Fibroblast of gingiva (primary cell): ENCODE data around the gene EXOC2.
"Not testable (repeated sequence)": the region's sequence is repeated elsewhere in the genome, so short reads cannot be mapped to it uniquely, and the experiment has no call there.

ENCODE experiments used
- DNase-seq: peaks from one replicate; pipeline ENCODE4 v3.0.0-alpha.2; 2011; ENCODE audit warnings: low read depth

EXOC2 gene

DNA sequence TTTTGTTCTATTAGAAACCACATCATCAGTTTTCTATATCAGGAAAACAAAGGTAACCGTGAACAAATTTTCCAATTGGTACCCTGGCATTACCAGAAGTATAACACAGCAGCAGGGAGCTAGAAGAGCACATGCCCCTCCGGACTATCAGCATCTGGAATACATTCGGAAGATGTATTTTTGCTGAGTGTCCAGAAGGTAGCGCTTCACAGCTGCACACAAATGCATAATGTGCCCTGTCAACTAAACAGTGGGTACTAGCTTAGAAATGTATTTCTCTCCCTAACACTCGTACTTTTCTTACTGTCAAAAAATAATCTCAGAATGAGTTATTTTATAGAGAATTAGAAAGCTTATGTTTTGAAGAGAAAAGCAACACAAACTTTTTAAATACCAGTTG lies 113.6 kb downstream of the EXOC2 start:
- peak; percentile 34 for DNase-seq

DNA sequence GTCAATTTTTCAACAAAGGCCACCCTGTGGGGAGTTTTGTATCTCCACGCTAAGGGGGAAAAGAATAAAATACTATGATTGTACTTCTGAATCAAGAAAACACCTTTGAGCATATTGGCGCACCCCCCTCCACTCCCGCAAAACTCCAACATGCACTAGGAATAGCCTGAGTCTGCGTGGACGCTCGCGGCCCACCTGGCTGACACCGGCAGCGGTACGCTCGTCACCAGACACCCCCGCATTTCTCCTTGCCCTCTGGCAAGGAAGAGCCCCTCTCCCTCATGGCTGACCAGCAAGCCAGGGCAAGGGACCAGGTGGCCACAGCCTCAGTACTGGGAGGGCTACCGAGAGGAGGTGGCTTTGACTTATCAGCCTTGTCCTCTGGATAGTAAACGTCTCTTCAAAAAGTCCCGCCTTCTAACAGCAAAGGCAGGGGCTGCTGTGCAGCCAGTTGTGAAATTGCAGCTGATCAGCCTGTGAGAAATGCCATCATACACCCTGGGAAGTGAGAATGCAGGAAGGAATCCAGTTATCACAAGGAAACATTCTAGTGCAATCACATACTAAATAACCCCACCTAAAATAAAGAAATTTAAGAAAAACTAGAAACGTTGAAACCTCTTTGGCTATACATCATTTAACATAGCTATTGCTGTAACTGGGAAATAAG lies 120.2 kb downstream of the EXOC2 start:
- DNase-seq, result no peak

DNA sequence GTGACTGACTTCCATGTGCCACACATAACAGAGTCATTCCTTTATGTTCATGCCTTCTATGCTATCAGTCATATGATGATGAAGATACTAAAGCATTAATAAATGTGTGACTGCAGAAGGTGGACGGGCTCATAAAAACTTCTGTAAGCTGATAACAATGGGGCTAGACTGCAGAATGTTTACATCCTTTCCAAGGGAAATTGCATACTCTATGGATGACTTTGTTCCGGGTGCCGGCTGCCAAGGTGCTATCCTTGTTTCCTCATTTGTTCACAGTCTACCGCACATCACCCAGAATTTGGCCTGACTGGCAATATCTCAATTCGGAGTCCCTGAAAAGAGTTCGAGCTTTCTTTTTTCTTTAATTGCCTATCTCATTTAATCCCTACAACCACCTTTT lies 121.0 kb downstream of the EXOC2 start:
- DNase-seq, result no peak

- DNase-seq, result no peak
Observed at GRCh38 chr6:570825-571224, 122.1 kb downstream of the EXOC2 start.

DNA sequence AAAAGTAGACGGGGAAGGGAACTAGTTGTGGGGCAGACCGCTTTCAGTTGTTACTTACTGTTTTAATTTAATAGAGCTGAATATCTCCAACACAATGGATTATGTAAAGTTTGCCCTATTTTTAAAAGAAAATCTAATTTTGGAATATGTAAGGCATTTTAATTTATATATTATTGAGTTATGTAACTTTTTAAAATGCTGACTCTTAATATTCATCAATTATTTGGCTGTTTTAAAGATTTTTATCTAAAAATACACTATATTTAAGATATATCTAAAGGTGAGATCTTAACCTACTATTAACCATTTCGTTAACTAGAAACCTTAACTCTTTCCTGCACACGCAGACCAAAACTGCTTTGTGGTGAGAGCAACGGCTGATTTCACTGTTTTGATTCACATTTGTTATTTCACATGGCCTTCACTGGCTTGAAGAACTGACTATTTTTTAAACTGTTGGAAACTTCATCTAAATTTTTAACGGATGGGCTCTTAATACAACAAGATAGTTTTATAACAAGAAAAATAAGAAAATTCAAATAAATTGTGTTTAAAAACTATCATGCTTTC lies 123.9 kb downstream of the EXOC2 start:
- DNase-seq, result no peak

DNA sequence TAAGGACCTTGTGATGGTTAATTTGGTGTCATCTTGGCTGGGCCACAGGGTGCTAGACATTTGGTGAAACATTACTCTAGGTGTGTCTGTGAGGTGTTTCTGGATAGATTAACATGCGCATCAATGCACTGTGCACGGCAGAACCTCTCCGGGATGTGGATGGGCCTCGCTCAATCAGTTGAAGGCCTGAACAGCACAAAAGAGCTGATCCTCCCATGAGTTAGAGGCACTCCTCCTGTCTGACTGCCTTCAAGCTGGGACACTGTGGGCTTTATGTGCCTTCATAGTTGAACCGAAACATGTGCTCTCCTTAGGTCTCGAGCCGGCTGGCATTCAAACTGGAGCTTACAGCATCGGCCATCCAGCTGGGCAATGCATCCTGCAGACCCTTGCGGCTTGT lies 124.9 kb downstream of the EXOC2 start:
- DNase-seq, result no peak

- no peak for DNase-seq
Observed at GRCh38 chr6:563863-564262, 129.1 kb downstream of the EXOC2 start.

DNA sequence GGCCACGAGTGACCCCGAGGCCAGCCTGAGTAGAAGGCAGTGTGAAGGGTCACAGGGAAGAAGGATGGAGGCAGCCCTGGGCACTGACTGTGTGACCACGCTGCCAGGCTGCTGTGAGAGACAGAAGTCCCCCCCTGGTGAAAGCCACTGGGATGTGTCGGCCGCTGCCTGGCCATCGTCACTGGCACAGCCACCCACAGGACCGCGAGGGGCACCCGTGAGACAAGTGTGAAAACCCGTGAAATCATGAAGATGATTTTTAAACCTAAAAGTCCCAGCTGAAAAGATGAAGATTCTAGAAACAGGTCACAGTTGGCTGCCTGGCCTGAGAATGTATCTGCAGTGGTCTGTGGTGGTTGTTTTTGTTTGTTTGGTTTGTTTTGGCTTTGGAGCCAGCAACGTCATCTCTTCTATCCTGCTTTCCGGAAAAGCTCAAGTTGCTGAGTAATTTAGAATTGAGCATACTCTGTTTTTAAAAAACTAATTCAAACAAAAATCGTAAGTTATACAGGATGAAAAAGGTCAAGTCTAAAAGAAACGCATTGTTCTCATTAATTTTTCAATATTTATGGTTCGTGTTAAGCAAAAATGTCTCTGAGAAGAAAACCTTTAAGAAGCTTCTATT lies 130.8 kb downstream of the EXOC2 start:
- DNase-seq, result peak; percentile 57

- not testable (repeated sequence) for DNase-seq
Observed at GRCh38 chr6:561335-561734, 131.6 kb downstream of the EXOC2 start.

- no peak for DNase-seq
Observed at GRCh38 chr6:558959-559358, 134.0 kb downstream of the EXOC2 start.

DNA sequence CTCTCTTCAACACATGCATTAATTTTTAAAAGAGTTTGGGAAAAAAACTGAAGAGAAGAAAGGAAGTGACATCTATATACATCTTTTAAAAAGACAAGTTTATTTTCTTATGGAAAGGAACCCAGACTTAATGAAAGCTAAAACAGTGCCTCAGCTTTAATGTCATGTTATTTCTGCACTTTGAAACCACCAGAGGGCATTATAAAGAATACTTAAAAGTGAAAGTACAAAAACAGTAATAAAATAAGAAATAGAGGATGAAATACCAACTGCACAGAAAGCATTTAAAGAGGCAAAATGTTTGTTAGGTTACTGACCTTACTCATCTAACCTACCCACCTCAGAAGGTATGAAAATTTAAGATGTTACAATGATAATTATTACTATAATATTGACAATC lies 134.8 kb downstream of the EXOC2 start:
- no peak for DNase-seq

DNA sequence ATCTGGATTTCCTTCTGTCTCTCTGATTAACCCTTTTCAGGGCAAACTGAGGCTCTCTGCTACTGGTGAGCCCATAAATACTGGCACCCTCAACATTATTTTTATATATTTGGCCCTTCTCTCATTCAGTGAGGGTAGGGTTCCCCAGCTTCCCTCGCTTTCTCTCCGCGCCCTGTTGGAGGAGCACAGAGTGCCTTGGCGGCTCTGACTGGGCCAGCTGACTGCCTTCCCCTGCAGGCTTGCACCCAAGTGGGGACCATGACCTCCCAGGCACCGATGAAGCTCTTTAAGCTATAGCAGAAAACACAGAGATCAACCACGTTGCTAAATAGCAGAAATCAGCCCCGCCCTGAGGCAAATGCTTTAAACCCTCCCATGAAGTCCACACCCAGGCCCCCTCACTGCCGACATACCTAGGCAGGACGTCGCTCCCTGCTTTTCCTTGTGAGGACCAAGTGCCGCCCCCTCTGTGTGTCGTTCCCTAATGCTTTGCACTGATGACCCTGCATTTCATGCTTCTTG lies 141.0 kb downstream of the EXOC2 start:
- DNase-seq, result no peak

DNA sequence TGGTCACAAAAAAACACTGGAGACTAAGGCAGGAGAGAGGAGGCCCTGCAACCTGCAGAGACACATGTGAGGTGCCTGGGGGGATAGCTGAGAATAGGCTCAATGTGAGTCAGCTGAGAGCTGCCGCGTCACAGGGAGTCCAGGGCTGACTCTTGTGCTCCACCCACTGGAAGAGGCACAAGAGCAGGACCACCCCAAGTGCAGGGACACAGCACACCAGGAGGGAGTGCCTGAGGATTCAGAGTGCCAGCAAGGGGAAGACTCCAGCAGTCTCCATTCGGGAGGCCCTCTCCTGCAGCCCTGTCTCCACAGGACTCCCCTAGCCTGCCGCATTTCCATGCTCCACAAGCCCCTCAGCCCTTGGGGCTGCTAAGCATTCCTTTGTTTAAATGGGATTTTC lies 141.5 kb downstream of the EXOC2 start:
- no peak for DNase-seq

- DNase-seq, result peak; percentile 49
Observed at GRCh38 chr6:549906-550305, 143.0 kb downstream of the EXOC2 start.

DNA sequence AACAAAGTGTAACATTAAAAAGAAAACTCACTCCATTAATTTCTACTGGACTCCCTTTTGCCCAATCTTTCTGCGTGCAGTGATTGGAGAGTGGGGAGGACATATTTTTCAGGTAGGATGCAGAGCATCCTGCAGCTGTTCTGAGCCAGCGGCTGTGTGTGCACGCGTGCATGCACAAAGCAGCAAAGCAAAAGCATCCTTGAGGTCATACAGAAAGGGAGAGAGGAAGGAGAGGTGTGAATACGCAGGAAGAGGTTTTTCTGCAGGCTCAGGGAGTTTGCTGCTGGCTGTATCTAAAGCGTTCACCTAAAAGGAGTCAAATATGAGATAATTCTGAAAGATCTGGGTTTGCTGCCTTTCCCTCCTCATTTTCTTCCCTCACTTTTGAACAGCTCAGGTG lies 144.4 kb downstream of the EXOC2 start:
- no peak for DNase-seq

DNA sequence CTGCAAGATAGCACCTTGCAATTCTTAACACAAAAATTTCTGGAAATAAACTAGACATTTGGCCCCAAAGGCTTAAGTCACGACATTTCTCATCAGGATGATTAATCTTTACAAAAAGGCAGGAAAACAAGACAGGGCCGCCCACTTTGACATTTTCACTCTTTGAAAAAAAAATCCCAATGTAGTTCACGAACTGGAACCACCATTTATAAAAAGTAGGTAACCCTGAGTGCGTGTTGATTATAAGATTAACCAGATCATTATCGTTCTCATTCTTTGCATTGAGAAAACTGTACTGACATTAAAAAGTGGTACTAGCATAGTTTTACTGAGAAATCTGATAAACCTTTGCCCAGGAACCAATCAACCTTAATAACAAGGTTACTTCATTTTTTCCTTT lies 144.8 kb downstream of the EXOC2 start:
- no peak for DNase-seq

DNA sequence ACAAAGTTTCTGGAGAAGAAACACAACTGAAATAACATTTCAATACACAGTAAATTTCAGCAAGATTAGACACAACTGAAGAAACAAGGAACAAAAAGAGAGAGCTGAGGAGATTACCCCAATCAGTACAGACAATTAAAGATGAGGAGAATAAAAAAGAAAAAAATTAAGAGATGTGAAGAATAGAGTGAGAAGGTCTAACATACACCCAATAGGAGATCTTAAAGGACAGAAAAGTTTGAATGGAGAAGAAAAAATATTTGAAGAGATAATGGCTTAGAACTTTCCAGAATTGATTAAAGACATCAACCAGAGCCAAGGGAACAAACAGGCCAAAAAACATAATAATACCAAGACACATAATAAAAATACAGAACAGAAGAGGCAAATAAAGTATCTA lies 152.4 kb downstream of the EXOC2 start:
- DNase-seq, result no peak

- no peak for DNase-seq
Observed at GRCh38 chr6:537114-537513, 155.8 kb downstream of the EXOC2 start.

DNA sequence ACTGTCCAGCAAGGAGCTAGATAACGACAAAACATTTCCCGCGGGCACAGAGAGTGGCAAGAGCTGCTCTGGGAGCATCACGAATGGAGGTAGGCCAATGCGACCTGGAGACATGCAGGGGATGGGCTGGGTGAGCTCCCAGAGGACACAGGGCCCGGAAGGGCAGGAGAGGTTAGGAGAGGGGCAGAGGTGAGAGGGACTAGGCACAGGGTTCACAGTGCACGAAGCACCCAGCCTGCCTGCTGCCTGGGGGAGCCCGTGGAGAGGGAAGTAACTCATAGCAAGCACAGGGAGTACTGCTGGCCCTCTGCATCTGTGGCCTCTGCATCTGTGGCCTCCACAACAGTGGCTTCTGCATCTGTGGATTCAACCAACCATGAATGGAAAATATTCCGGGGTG lies 162.5 kb downstream of the EXOC2 start:
- DNase-seq, result no peak

GRCh38 chr6:528989-529388 lies 163.9 kb downstream of the EXOC2 start:
- DNase-seq, result no peak

- no peak for DNase-seq
Observed at GRCh38 chr6:527989-528673, 164.8 kb downstream of the EXOC2 start.

- no peak for DNase-seq
Observed at GRCh38 chr6:524803-525202, 168.1 kb downstream of the EXOC2 start.

DNA sequence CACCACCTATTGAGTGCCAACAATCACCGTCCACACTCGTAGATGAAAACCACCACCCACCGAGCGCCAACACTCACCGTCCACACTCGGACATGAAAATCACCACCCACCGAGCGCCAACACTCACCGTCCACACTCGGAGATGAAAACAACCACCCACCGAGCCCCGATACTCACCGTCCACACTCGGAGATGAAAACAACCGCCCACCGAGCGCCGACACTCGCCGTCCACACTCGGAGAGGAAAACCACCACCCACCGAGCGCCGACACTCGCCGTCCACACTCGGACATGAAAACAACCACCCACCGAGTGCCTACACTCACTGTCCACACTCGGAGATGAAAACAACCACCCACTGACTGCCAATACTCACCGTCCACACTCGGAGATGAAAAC lies 172.1 kb downstream of the EXOC2 start:
- DNase-seq, result no peak
